Measurements from ENCODE around the gene NPFFR2. TPM values are rescaled to one million over a fixed set of nuclear protein-coding genes. Genes with fewer than 3 reads are reported as not detected.

Gene NPFFR2
- total and polyA plus RNA-seq, 11 donors: 0.97 TPM; not detected in 10

DNA sequence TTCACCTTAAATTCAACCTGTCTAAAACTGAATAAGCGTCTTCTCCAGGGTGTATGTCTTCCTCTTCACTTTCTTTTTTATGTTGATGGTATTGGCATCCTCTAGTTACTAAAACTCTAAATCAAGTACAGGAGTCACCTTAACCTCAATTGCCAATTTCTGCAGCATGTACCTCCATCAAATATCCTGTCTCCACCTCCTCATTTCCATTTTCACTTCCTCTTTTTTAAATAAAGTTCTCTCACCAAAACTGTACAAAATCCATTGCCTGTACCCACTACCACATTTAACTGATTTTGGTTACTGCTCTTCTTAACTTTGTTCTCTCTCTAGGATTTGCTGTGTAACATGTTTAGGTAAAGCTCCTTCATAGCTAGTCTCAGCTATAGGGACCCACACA, 9.2 kb upstream of the NPFFR2 start:
- Histone ChIP-seq H3K27me3 (no peaks in the 10 kb centered on the region), H3K9me3 (no peaks in the 10 kb centered on the region), H3K4me3 (no peak overlapping the region), H3K4me1 (no peaks in the 10 kb centered on the region), H3K36me3 (no peaks in the 10 kb centered on the region), H3K27ac (no peak overlapping the region)
- no peak for DNase-seq
- ATAC-seq: no peak
- TF ChIP-seq, protein P1, sequence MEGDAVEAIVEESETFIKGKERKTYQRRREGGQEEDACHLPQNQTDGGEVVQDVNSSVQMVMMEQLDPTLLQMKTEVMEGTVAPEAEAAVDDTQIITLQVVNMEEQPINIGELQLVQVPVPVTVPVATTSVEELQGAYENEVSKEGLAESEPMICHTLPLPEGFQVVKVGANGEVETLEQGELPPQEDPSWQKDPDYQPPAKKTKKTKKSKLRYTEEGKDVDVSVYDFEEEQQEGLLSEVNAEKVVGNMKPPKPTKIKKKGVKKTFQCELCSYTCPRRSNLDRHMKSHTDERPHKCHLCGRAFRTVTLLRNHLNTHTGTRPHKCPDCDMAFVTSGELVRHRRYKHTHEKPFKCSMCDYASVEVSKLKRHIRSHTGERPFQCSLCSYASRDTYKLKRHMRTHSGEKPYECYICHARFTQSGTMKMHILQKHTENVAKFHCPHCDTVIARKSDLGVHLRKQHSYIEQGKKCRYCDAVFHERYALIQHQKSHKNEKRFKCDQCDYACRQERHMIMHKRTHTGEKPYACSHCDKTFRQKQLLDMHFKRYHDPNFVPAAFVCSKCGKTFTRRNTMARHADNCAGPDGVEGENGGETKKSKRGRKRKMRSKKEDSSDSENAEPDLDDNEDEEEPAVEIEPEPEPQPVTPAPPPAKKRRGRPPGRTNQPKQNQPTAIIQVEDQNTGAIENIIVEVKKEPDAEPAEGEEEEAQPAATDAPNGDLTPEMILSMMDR (IDR thresholded peaks at IDR 0.05): no peak
- no peak for TF ChIP-seq POLR2A (IDR thresholded peaks at IDR 0.05)
- intact Hi-C loops (cut with DNase I): no loop called here
- WGBS, 4 donors: 82 to 88% (median 84%) methylated on average over 1 of the region's 1 CpG

DNA sequence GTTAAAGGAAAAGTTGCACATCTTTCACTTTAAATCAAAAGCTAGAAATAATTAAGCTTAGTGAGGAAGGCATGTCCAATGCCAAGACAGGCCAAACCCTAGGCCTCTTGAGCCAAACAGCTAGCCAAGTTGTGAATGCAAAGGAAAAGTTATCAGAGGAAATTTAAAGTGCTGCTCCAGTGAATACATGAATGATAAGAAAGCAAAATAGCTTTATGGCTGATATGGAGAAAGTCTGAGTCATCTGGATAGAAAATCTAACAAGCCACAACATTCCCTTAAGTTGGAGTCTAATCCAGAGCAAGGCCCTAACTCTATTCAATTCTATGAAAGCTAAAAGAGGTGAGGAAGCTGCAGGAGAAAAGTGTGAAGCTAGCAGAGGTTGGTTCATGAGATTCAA, 23.8 kb downstream of the NPFFR2 start:
- H3K9me3 ChIP-seq: no peaks in the 10 kb centered on the region
- TF ChIP-seq, protein P1 (IDR thresholded peaks at IDR 0.05): no peak
- TF ChIP-seq POLR2A (IDR thresholded peaks at IDR 0.05): no peak
- intact Hi-C loops (cut with DNase I): no loop called here
- no peak overlapping the region for H3K4me3 ChIP-seq
- H3K27ac ChIP-seq: no peak overlapping the region
- no peaks in the 10 kb centered on the region for H3K4me1 ChIP-seq
- no peaks in the 10 kb centered on the region for H3K36me3 ChIP-seq
- no peak for DNase-seq
- H3K27me3 ChIP-seq: no peaks in the 10 kb centered on the region
- ATAC-seq: no peak

DNA sequence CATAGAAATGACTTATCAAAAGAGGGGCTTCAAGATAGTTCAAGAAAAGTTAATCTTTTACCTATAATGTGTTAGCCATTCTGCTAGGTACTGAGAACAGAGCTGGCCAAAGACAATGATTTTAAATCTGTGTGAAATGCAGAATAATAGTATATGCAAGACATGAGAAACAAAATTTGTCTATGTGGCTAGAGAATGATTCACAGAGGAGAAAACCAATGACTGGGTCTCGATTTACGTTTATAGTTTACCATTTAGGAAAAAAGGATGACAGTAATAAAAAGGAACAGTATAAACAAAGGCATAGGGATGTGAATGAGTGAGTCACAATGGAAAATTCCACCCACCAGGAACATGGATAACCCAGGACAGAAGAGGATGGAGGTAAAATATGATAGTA, 31.9 kb downstream of the NPFFR2 start:
- Histone ChIP-seq H3K9me3 (no peaks in the 10 kb centered on the region), H3K27me3 (no peaks in the 10 kb centered on the region), H3K4me1 (no peaks in the 10 kb centered on the region), H3K36me3 (no peaks in the 10 kb centered on the region), H3K4me3 (no peak overlapping the region), H3K27ac (no peak overlapping the region)
- no peak for TF ChIP-seq POLR2A (IDR thresholded peaks at IDR 0.05)
- TF ChIP-seq, protein P1 (IDR thresholded peaks at IDR 0.05): no peak
- WGBS, 4 donors: 75 to 88% (median 81%) methylated on average over 2 of the region's 2 CpGs
- ATAC-seq (no peak), DNase-seq (no peak)
- intact Hi-C loops (cut with DNase I): no loop called here

DNA sequence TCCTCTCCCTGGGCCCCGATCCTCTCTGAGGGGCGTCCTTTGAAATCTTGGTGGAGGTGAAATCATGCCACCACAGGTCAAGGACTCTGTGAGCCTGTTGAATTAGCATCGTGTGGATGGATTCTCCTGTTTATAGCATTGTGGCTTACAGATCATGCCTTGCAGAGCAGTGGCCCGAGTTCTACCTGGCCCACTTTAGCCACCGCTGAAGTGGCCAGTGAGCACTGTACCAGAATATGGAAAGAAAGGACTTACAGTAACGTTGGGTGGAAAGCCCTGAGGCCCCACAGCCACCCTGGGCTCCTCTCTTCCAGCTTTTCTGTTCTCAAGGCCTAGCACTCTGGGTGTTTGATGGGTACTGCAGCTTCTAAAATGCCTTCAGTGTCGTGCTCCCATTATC, 35.3 kb downstream of the NPFFR2 start:
- DNase-seq: no peak
- no peak for ATAC-seq
- H3K27me3 ChIP-seq: no peaks in the 10 kb centered on the region
- no peak for TF ChIP-seq POLR2A (IDR thresholded peaks at IDR 0.05)
- TF ChIP-seq, protein P1 (IDR thresholded peaks at IDR 0.05): no peak
- no peaks in the 10 kb centered on the region for H3K9me3 ChIP-seq
- intact Hi-C loops (cut with DNase I): no loop called here
- no peaks in the 10 kb centered on the region for H3K36me3 ChIP-seq
- H3K27ac ChIP-seq: no peak overlapping the region
- no peak overlapping the region for H3K4me3 ChIP-seq
- 61 to 75% (median 68%) methylated on average over 6 to 7 of the region's 7 CpGs for WGBS, 4 donors
- H3K4me1 ChIP-seq: no peaks in the 10 kb centered on the region
